Cardiac muscle cell (in vitro differentiated cells and primary cell): ENCODE results near the gene KCNJ3. TPM values are rescaled to one million over a fixed set of nuclear protein-coding genes. Genes with fewer than 3 reads are reported as not detected.

ENCODE experiments used
- DNase-seq, 2 donors: peaks; one replicate each; pipeline versions ENCODE4 v3.0.0 to v3.0.0-alpha.2; 2010 to 2017; ENCODE audit warnings: low read depth in 1 of 2, low spot score in 1 of 2
- H3K27ac ChIP-seq: fragments of 200-600 bp; sonication (generic); 2 replicates; pipeline ENCODE4 v1.5.1; 2016
- H3K27me3 ChIP-seq: fragments of 200-600 bp; sonication (generic); 2 replicates; pipeline ENCODE4 v1.6.0; 2016; ENCODE audit warnings: control low read depth
- H3K36me3 ChIP-seq: fragments of 200-600 bp; sonication (generic); 2 replicates; pipeline ENCODE4 v1.5.1; 2016; ENCODE audit warnings: control low read depth
- H3K4me1 ChIP-seq: fragments of 200-600 bp; sonication (generic); 2 replicates; pipeline ENCODE4 v1.8.1; 2017; ENCODE audit warnings: low read depth, mild to moderate bottlenecking, mixed run types
- H3K4me3 ChIP-seq: fragments of 200-600 bp; sonication (generic); 2 replicates; pipeline ENCODE4 v1.5.1; 2016; ENCODE audit warnings: mild to moderate bottlenecking
- H3K9me3 ChIP-seq: fragments of 200-600 bp; sonication (generic); 2 replicates; pipeline ENCODE4 v1.5.1; 2017; ENCODE audit warnings: low read depth, mild to moderate bottlenecking, control low read depth
- polyA plus RNA-seq: library from polyadenylated mRNA; unstranded; fragments of >200 nt; fragmentation: Nextera tagmentation; extraction: Ambion mirVana; gene quantifications from 2 replicates; pipeline ENCODE4 v1.2.1, GENCODE V29; 2016
- total RNA-seq: library from RNA; depleted of rRNA; stranded (reverse); fragments of >200 nt; gene quantifications from 2 replicates; pipeline ENCODE4 v1.2.3, GENCODE V29; 2016
- TF ChIP-seq, protein P1 (sequence below): IDR thresholded peaks from 2 replicates; pipeline ENCODE4 v1.5.1; 2012; ENCODE audit warnings: low read depth, mild to moderate bottlenecking, low read length

KCNJ3 gene
- total and polyA plus RNA-seq, 2 experiments from 2014 or later = 1.9 to 2.0 TPM

DNA sequence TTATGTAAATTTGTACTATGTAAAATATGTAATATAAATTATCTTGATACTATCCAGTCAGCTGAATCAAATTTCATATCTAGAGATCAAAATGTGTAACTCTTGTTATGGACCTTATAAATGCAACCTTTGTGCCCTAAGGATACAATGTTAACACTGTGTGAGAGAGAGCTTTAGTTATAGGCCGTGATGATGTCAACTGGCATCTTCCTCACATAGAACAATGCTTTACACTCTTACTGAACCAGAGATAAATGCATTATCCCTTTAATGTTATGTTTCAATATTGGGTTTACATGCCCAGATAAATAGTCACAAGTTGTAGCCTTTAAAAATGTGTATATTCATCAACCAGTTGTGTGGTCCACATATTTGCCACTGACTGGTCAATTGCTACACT lies 115.1 kb downstream of the KCNJ3 start:
- no peak overlapping the region for H3K27ac ChIP-seq
- TF ChIP-seq, protein P1, sequence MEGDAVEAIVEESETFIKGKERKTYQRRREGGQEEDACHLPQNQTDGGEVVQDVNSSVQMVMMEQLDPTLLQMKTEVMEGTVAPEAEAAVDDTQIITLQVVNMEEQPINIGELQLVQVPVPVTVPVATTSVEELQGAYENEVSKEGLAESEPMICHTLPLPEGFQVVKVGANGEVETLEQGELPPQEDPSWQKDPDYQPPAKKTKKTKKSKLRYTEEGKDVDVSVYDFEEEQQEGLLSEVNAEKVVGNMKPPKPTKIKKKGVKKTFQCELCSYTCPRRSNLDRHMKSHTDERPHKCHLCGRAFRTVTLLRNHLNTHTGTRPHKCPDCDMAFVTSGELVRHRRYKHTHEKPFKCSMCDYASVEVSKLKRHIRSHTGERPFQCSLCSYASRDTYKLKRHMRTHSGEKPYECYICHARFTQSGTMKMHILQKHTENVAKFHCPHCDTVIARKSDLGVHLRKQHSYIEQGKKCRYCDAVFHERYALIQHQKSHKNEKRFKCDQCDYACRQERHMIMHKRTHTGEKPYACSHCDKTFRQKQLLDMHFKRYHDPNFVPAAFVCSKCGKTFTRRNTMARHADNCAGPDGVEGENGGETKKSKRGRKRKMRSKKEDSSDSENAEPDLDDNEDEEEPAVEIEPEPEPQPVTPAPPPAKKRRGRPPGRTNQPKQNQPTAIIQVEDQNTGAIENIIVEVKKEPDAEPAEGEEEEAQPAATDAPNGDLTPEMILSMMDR = no peak
- H3K36me3 ChIP-seq = no peaks in the 10 kb centered on the region
- H3K4me1 ChIP-seq = no peaks in the 10 kb centered on the region
- H3K9me3 ChIP-seq = no peaks in the 10 kb centered on the region
- no peak overlapping the region for H3K4me3 ChIP-seq
- no peaks in the 10 kb centered on the region for H3K27me3 ChIP-seq
- no peak for DNase-seq

GRCh38 chr2:154814856-154815255 lies 116.4 kb downstream of the KCNJ3 start:
- H3K27me3 ChIP-seq = no peaks in the 10 kb centered on the region
- no peaks in the 10 kb centered on the region for H3K4me1 ChIP-seq
- no peak overlapping the region for H3K4me3 ChIP-seq
- no peaks in the 10 kb centered on the region for H3K9me3 ChIP-seq
- no peak overlapping the region for H3K27ac ChIP-seq
- H3K36me3 ChIP-seq = no peaks in the 10 kb centered on the region
- no peak for DNase-seq
- TF ChIP-seq, protein P1 = no peak

GRCh38 chr2:154825358-154825757 lies 126.9 kb downstream of the KCNJ3 start:
- H3K27me3 ChIP-seq = no peaks in the 10 kb centered on the region

GRCh38 chr2:154826827-154827226 lies 128.3 kb downstream of the KCNJ3 start:
- H3K4me1 ChIP-seq = no peaks in the 10 kb centered on the region
- no peak overlapping the region for H3K27ac ChIP-seq
- H3K27me3 ChIP-seq = no peaks in the 10 kb centered on the region
- H3K4me3 ChIP-seq = no peak overlapping the region
- TF ChIP-seq, protein P1 = no peak
- H3K36me3 ChIP-seq = no peaks in the 10 kb centered on the region
- H3K9me3 ChIP-seq = no peaks in the 10 kb centered on the region
- DNase-seq = no peak

More at GRCh38 chr2:154825358-154825757, 126.9 kb downstream of the KCNJ3 start:
- no peak for DNase-seq
- no peaks in the 10 kb centered on the region for H3K9me3 ChIP-seq
- no peak overlapping the region for H3K4me3 ChIP-seq
- no peak overlapping the region for H3K27ac ChIP-seq
- no peaks in the 10 kb centered on the region for H3K36me3 ChIP-seq
- no peaks in the 10 kb centered on the region for H3K4me1 ChIP-seq
- TF ChIP-seq, protein P1 = no peak

- H3K9me3 ChIP-seq = no peaks in the 10 kb centered on the region
- H3K4me1 ChIP-seq = no peaks in the 10 kb centered on the region
- H3K36me3 ChIP-seq = no peaks in the 10 kb centered on the region
- no peak for DNase-seq
- TF ChIP-seq, protein P1 = no peak
- no peak overlapping the region for H3K4me3 ChIP-seq
- H3K27ac ChIP-seq = no peak overlapping the region
- no peaks in the 10 kb centered on the region for H3K27me3 ChIP-seq
Measured at GRCh38 chr2:154827286-154827685, 128.8 kb downstream of the KCNJ3 start.

DNA sequence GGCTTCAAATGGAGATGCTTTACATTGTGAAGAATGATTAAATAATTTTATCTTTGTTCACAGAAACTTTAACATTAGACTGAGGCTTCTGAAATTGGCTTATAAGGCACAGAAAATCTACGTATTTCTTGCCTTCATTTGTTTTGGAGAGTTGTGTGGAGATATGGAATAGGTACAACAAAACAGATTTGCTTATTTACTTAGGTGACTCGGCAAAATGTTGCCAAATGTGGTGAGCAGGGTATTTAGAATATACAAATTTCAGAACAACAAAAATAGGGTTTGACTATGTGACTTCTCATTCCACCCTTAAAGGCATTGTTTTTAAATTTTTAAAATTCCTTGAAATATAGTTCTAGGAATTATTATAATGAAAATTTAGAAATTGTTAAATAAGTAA lies 134.2 kb downstream of the KCNJ3 start:
- H3K9me3 ChIP-seq = no peaks in the 10 kb centered on the region
- no peak overlapping the region for H3K4me3 ChIP-seq
- DNase-seq = no peak
- no peaks in the 10 kb centered on the region for H3K4me1 ChIP-seq
- no peaks in the 10 kb centered on the region for H3K36me3 ChIP-seq
- no peaks in the 10 kb centered on the region for H3K27me3 ChIP-seq
- H3K27ac ChIP-seq = no peak overlapping the region
- TF ChIP-seq, protein P1 = no peak
